Cerebellar cortex (tissue), 1 donor: ENCODE results near the gene L3MBTL2.

Source experiments
- DNase-seq: peaks from one replicate; pipeline ENCODE4 v3.0.0-alpha.2; 2015; ENCODE audit warnings: low spot score

The L3MBTL2 gene

DNA sequence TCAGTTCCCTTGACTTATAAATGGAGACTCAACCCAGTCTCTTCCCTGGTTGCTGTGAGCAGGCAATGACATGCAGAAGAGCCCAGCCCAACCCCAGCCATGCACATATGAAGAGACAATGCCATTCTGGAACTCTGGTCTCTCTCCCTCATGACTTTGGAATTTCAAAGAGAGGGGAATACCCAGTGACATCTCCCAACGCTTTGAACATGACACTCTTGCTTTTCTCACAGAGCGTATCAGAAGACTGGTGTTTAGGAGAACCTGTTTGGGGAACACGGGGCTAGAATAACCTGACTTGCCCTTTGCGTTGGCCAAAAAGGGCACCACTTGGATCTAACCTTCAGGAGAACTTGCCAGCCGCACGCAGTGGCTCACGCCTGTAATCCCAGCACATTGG lies 68.0 kb downstream of the L3MBTL2 start:
- no peak for DNase-seq

DNA sequence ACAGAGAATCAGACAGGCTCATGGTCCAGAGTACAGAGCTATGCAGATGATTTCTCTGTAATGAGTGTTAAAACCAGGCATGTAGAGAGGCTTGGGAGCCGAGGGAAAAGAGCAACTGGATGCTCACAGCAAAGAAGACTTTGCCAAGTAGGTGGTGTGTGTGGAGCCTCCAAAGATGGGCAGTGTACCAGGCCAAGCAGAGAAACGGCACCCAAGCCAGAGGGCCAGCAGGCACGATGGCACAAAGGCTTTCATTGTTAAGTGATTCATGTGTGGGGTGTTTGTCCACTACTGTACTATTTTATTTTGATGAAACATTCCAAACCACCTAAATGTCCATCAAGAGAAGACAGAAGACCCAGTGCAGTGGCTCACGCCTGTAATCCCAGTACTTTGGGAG lies 69.7 kb downstream of the L3MBTL2 start:
- no peak for DNase-seq

DNA sequence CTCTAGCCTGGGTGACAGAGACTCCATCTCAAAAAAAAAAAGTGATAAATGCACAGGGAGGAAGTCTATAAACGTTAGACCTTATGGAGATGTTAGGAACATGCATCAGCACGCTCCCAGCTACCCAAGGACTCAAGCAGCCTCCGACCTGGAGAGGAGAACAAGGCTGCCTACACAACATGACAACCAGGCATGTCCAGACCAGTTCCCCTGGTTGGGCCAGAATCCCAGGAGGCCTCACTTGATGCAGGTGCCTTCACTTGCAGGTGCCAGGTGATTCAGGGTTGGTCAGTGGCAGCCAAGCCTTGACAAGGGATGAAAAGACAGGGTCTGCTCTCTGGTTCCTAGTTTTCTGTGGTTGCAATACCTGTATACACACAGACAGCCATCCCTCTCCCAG lies 75.0 kb downstream of the L3MBTL2 start:
- no peak for DNase-seq

DNA sequence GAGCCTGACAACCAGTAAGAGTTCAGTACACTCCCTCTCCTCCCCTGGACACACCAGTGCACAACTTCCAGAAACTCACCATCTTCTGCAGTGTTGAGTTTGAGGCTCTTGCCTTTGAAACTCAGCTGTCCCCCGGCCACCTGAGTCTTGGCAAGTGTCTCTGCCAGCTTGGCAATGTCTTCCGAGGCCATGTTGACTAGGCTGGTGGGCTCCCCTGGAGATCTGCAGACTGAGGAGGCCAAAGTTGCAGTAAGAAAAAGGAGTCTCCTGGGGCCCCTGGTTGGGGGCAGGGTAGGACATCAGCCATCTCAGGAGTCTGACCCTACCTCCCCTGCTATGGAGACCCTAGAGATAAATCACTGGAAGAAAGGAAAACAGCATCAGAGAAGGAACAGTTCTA lies 75.7 kb downstream of the L3MBTL2 start:
- no peak for DNase-seq
